AG09309 (cell line): Measurements from ENCODE around the gene ZNF446.
A peak's percentile ranks its signal among the peaks of the same experiment; 100 is the strongest.
"Not testable (repeated sequence)": the region's sequence is repeated elsewhere in the genome, so short reads cannot be mapped to it uniquely, and the experiment has no call there.

Experiments used
- DNase-seq: peaks from one replicate; pipeline ENCODE4 v3.0.0-alpha.2; 2010; ENCODE audit warnings: low read depth
- H3K4me3 ChIP-seq: 2 replicates; pipeline ENCODE4 v1.5.1; 2011; ENCODE audit warnings: mild to moderate bottlenecking, low read depth, low read length, moderate library complexity; ENCODE audit not compliant: control insufficient read depth
- TF ChIP-seq, protein P1 (sequence below): IDR thresholded peaks from 2 replicates; pipeline ENCODE4 v1.5.1; 2011; ENCODE audit warnings: mild to moderate bottlenecking, low read depth, low read length, inconsistent platforms; ENCODE audit not compliant: insufficient read depth, control insufficient read depth; ENCODE audit errors: missing control alignments

The ZNF446 gene

GRCh38 chr19:58491393-58491792, 15.2 kb downstream of the ZNF446 start:
- H3K4me3 ChIP-seq = no peak overlapping the region
- DNase-seq = no peak
- TF ChIP-seq, protein P1, sequence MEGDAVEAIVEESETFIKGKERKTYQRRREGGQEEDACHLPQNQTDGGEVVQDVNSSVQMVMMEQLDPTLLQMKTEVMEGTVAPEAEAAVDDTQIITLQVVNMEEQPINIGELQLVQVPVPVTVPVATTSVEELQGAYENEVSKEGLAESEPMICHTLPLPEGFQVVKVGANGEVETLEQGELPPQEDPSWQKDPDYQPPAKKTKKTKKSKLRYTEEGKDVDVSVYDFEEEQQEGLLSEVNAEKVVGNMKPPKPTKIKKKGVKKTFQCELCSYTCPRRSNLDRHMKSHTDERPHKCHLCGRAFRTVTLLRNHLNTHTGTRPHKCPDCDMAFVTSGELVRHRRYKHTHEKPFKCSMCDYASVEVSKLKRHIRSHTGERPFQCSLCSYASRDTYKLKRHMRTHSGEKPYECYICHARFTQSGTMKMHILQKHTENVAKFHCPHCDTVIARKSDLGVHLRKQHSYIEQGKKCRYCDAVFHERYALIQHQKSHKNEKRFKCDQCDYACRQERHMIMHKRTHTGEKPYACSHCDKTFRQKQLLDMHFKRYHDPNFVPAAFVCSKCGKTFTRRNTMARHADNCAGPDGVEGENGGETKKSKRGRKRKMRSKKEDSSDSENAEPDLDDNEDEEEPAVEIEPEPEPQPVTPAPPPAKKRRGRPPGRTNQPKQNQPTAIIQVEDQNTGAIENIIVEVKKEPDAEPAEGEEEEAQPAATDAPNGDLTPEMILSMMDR = no peak

DNA sequence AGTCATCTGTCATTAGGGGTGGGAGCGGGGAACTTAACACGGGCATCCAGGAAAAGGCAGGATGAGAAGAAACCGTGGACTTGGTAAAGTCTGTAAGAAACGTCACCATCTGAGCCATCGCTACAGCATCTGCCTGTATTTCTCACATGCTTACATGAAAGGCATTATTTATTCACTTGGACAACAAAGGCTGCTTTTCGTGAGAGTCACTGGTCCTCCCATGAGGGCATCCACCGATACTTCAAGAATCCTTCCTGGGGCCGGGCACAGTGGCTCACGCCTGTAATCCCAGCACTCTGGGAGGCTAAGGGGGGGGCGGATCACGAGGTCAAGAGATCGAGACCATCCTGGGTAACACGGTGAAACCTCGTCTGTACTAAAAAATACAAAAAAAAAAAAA, 16.1 kb downstream of the ZNF446 start:
- DNase-seq = no peak
- TF ChIP-seq, protein P1 = no peak
- H3K4me3 ChIP-seq = no peak overlapping the region

DNA sequence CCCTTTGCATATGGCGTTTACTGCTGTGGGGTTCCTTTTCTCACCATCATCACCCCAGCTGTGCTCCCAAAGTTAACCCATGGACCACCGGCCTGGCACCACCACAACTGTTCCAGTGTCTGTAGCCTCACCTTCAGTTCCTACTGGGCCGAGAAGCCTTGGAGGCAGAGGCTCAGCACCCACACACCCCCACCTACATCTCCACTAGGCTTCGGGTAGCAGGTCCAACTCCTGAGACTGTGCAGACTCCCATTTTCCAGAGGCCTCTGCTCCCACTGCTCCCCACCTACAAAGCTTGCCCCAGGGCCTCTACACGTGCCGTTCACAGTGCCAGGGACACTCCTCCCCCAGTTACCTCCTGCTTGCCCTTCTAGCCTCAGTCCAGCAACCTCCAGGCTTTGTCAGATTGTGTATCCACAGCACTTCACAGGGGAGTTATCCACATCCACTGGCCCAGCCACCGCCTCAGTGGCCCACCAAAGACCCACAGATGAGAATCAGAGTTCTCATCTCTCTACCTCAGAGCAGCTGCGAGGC, 21.6 kb downstream of the ZNF446 start:
- no peak for DNase-seq
- TF ChIP-seq, protein P1 = no peak
- no peak overlapping the region for H3K4me3 ChIP-seq

DNA sequence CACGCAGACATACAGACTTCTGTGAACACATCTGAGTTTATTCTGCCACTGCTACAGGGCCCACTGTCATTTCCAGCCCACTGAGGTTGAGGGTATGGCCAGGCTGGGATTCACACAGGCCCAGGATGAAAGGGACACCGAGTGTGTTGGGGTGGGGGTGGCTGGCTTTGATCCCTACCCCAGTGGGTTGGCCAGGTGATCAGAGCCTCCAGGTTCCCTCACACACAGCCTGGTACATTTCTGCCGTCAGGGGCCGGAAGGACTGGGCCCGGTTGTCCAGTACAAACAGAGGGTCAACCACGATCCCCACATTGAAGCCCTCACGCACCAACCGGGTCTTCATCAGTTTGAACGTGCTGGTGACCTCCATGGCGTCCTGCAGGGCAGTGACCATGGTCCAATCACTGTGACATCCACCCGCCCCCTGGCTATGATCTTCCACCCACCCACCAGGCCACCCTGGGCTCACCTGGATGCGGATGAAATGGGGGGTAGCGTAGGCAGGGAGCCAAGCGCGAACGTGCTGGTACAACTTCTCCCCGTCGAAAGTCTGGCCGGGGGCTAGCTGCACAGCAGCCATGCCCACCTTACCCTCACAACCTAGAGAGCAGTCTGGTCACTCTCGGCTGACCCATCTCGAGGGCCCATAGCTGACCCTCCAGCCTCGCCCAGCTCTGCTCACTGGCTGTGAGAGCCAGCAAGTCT, 22.3 kb downstream of the ZNF446 start:
- no peak for DNase-seq
- H3K4me3 ChIP-seq = peak overlapping the region; percentile 34
- TF ChIP-seq, protein P1 = no peak

- DNase-seq = peak; percentile 94
- H3K4me3 ChIP-seq = peak overlapping the region; percentile 59
- TF ChIP-seq, protein P1 = peak; percentile 47
Measured at GRCh38 chr19:58499021-58499927, 23.1 kb downstream of the ZNF446 start.

DNA sequence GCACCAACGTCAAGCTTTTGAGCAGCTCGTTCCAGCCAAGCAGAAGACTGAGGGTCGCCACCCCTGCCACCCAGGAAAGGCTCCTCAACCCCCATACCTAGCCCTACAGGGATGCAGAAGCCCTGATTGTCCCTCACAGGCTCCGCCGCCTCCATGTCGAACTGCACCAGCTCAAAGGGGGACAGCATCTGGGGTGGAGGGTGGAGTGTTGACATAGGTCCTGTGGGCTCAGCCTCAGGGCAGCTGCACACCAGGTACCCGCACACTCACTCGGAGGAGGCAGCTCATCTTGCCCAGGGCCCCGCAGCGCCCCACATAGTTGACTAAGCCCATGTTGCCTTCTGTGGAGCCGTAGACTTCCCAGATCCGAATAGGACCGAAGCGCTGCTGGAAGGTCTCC, 24.1 kb downstream of the ZNF446 start:
- peak overlapping the region; percentile 59 for H3K4me3 ChIP-seq
- TF ChIP-seq, protein P1 = no peak
- DNase-seq = no peak

GRCh38 chr19:58507602-58508223, 31.6 kb downstream of the ZNF446 start:
- H3K4me3 ChIP-seq, DNase-seq: not testable (repeated sequence)
